ENCODE data around the gene HTR4.

Gene HTR4

GRCh38 chr5:148697809-148698196 is 43.5 kb upstream of the HTR4 start:
- Histone ChIP-seq H3K9me3 (ENCODE audit: insufficient read depth, low read depth, low read length) (no peaks in the 10 kb centered on the region), H2AFZ (ENCODE audit: low read length) (no peak overlapping the region), H4K20me1 (ENCODE audit: insufficient read depth, low read length, poor library complexity, severe bottlenecking) (no peaks in the 10 kb centered on the region), H3F3A (ENCODE audit: low read depth) (no peaks in the 10 kb centered on the region), H3K36me3 (ENCODE audit: insufficient read depth, low read length) (no peaks in the 10 kb centered on the region), H3K9ac (ENCODE audit: low read depth, low read length, poor library complexity, severe bottlenecking) (no peak overlapping the region), H3K4me1 (ENCODE audit: insufficient read depth, low read length, poor library complexity, severe bottlenecking) (no peaks in the 10 kb centered on the region), H3K27me3 (ENCODE audit: insufficient read depth, low read length, poor library complexity, severe bottlenecking) (no peaks in the 10 kb centered on the region), H3K9me2 (replicated peaks; ENCODE audit: low read depth, low read length) (no peaks in the 10 kb centered on the region), H3K79me2 (ENCODE audit: insufficient read depth, low read length) (no peaks in the 10 kb centered on the region), H3K4me2 (ENCODE audit: low read depth, low read length, poor library complexity, severe bottlenecking) (no peak overlapping the region), H3K4me3 (ENCODE audit: low read length, poor library complexity, severe bottlenecking) (no peak overlapping the region)
- TF ChIP-seq EZH2phosphoT487 (IDR thresholded peaks at IDR 0.05; ENCODE audit: borderline replicate concordance) (no peak), CTCF (conservative IDR thresholded peaks at IDR 0.05; ENCODE audit: low read length) (no peak)

- Histone ChIP-seq H3K27me3 (ENCODE audit: insufficient read depth, low read length, poor library complexity, severe bottlenecking) (no peaks in the 10 kb centered on the region), H3K79me2 (ENCODE audit: insufficient read depth, low read length) (no peaks in the 10 kb centered on the region), H3K9me3 (ENCODE audit: insufficient read depth, low read depth, low read length) (no peaks in the 10 kb centered on the region), H3K36me3 (ENCODE audit: insufficient read depth, low read length) (no peaks in the 10 kb centered on the region), H3K4me3 (ENCODE audit: low read length, poor library complexity, severe bottlenecking) (no peak overlapping the region), H2AFZ (ENCODE audit: low read length) (no peak overlapping the region), H3F3A (ENCODE audit: low read depth) (no peaks in the 10 kb centered on the region), H3K9me2 (replicated peaks; ENCODE audit: low read depth, low read length) (no peaks in the 10 kb centered on the region), H4K20me1 (ENCODE audit: insufficient read depth, low read length, poor library complexity, severe bottlenecking) (no peaks in the 10 kb centered on the region), H3K4me1 (ENCODE audit: insufficient read depth, low read length, poor library complexity, severe bottlenecking) (no peaks in the 10 kb centered on the region), H3K4me2 (ENCODE audit: low read depth, low read length, poor library complexity, severe bottlenecking) (no peak overlapping the region), H3K9ac (ENCODE audit: low read depth, low read length, poor library complexity, severe bottlenecking) (no peak overlapping the region)
- TF ChIP-seq EZH2phosphoT487 (IDR thresholded peaks at IDR 0.05; ENCODE audit: borderline replicate concordance) (no peak), CTCF (conservative IDR thresholded peaks at IDR 0.05; ENCODE audit: low read length) (no peak)
These were observed 43.0 kb upstream of the HTR4 start for GRCh38 chr5:148697180-148697808.

- no peak overlapping the region for H3K4me3 ChIP-seq (ENCODE audit: low read length, poor library complexity, severe bottlenecking)
- H3K79me2 ChIP-seq (ENCODE audit: insufficient read depth, low read length): no peaks in the 10 kb centered on the region
- no peak overlapping the region for H3K9ac ChIP-seq (ENCODE audit: low read depth, low read length, poor library complexity, severe bottlenecking)
- H3K4me1 ChIP-seq (ENCODE audit: insufficient read depth, low read length, poor library complexity, severe bottlenecking): no peaks in the 10 kb centered on the region
- no peak for TF ChIP-seq CTCF (conservative IDR thresholded peaks at IDR 0.05; ENCODE audit: low read length)
- no peak for TF ChIP-seq EZH2phosphoT487 (IDR thresholded peaks at IDR 0.05; ENCODE audit: borderline replicate concordance)
- H2AFZ ChIP-seq (ENCODE audit: low read length): no peak overlapping the region
- no peak overlapping the region for H3K4me2 ChIP-seq (ENCODE audit: low read depth, low read length, poor library complexity, severe bottlenecking)
- H3K9me3 ChIP-seq (ENCODE audit: insufficient read depth, low read depth, low read length): no peaks in the 10 kb centered on the region
- H4K20me1 ChIP-seq (ENCODE audit: insufficient read depth, low read length, poor library complexity, severe bottlenecking): no peaks in the 10 kb centered on the region
- H3F3A ChIP-seq (ENCODE audit: low read depth): no peaks in the 10 kb centered on the region
- no peaks in the 10 kb centered on the region for H3K36me3 ChIP-seq (ENCODE audit: insufficient read depth, low read length)
- H3K9me2 ChIP-seq (replicated peaks; ENCODE audit: low read depth, low read length): no peaks in the 10 kb centered on the region
- no peaks in the 10 kb centered on the region for H3K27me3 ChIP-seq (ENCODE audit: insufficient read depth, low read length, poor library complexity, severe bottlenecking)
These were observed 42.1 kb upstream of the HTR4 start for GRCh38 chr5:148696187-148697036.
